MCF 10A (cell line): ENCODE measurements around the gene GPR22. TPM values are rescaled to one million over a fixed set of nuclear protein-coding genes. Genes with fewer than 3 reads are reported as not detected.

Experiments used
- BruUV-seq: library from RNA; stranded (reverse); fragments of 400-500 nt; replicated peaks from 2 replicates; lab custom pipeline; 2021; lab: Mats Ljungman, UMichigan
- CTCF ChIA-PET: fragments of 300-600 bp; sonication (Branson Sonifier 250); formaldehyde crosslinking; extraction: SDS; loops from one replicate; lab custom pipeline; 2021; ENCODE audit warnings: antibody characterized with exemption, inconsistent platforms; lab: Yijun Ruan, JAX
- POLR2A ChIA-PET: fragments of 300-600, 350-650 bp; sonication (Branson Sonifier 250); formaldehyde crosslinking; extraction: SDS; loops from one replicate; lab custom pipeline; 2020; ENCODE audit warnings: antibody characterized with exemption, inconsistent platforms; lab: Yijun Ruan, JAX
- DNase-seq: peaks from one replicate; pipeline ENCODE4 v3.0.0-alpha.2; 2018; ENCODE audit not compliant: unreplicated experiment
- H3K27ac Mint-ChIP-seq: one replicate; pipeline ENCODE4 v1.8.0; 2022; ENCODE audit warnings: mild to moderate bottlenecking, low read depth, mixed read lengths; ENCODE audit not compliant: unreplicated experiment
- H3K27me3 Mint-ChIP-seq: one replicate; pipeline ENCODE4 v1.8.0; 2022; ENCODE audit warnings: mixed read lengths; ENCODE audit not compliant: insufficient read depth, unreplicated experiment
- H3K36me3 Mint-ChIP-seq: one replicate; pipeline ENCODE4 v1.8.0; 2022; ENCODE audit warnings: mild to moderate bottlenecking, moderate library complexity, mixed read lengths; ENCODE audit not compliant: insufficient read depth, unreplicated experiment
- H3K4me1 Mint-ChIP-seq: one replicate; pipeline ENCODE4 v1.8.0; 2022; ENCODE audit warnings: mixed read lengths; ENCODE audit not compliant: insufficient read depth, unreplicated experiment
- H3K4me3 Mint-ChIP-seq: one replicate; pipeline ENCODE4 v1.8.0; 2022; ENCODE audit warnings: mild to moderate bottlenecking, moderate library complexity, mixed read lengths; ENCODE audit not compliant: unreplicated experiment
- H3K9me3 Mint-ChIP-seq: one replicate; pipeline ENCODE4 v1.8.0; 2022; ENCODE audit warnings: mixed read lengths; ENCODE audit not compliant: unreplicated experiment
- intact Hi-C: fragments of 100-400 bp; cut with micrococcal nuclease; formaldehyde crosslinking; loops from 2 replicates; pipeline ENCODE4 v1.14.1; 2022
- total RNA-seq: library from RNA; stranded (reverse); gene quantifications from 2 replicates; pipeline ENCODE4 v1.2.3, GENCODE V29; 2022
- TF ChIP-seq, protein P1 (sequence below): fragments of 200-600 bp; IDR thresholded peaks from one replicate; pipeline ENCODE4 v1.8.0; 2022; ENCODE audit warnings: antibody characterized with exemption, mild to moderate bottlenecking; ENCODE audit not compliant: unreplicated experiment

GPR22 gene
- total RNA-seq, 1 experiment from 2014 or later, result not detected

DNA sequence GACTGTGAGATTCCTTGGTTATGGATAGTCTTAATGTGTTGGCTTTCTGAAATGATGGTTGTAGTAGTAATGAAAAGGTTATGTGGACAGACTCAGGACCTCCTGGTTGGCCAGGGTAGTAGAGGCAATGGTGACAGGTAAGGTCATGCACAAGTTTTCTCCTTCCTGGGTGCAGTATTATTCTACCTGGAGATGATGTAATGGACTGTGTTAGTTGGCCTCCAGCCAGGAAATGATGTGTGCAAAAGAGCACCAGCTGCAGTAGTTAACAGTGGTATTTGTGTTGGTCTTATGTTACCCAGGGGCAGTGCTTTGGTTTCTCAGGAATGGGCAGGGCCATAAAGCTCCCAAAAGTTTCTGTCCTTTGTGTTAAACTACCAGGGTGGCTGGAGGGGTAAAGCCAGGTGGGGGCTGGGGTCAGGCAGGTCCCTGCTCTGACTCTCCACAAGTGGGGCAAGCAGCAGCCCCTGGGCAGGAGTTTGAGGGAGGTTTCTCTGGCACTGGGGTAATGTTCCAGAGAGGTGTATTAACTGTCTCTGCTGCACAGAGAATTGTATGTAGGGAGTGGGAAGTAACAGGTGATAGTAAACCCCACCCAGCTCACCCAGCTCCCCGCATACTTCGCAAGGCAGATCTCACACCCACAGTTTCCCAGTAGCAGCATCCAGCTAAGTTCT is 36.3 kb downstream of the GPR22 start:
- peaks cover 11% of the 10 kb centered on the region for H3K4me1 Mint-ChIP-seq
- TF ChIP-seq, protein P1, sequence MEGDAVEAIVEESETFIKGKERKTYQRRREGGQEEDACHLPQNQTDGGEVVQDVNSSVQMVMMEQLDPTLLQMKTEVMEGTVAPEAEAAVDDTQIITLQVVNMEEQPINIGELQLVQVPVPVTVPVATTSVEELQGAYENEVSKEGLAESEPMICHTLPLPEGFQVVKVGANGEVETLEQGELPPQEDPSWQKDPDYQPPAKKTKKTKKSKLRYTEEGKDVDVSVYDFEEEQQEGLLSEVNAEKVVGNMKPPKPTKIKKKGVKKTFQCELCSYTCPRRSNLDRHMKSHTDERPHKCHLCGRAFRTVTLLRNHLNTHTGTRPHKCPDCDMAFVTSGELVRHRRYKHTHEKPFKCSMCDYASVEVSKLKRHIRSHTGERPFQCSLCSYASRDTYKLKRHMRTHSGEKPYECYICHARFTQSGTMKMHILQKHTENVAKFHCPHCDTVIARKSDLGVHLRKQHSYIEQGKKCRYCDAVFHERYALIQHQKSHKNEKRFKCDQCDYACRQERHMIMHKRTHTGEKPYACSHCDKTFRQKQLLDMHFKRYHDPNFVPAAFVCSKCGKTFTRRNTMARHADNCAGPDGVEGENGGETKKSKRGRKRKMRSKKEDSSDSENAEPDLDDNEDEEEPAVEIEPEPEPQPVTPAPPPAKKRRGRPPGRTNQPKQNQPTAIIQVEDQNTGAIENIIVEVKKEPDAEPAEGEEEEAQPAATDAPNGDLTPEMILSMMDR, result no peak
- H3K36me3 Mint-ChIP-seq, result peaks cover 4% of the 10 kb centered on the region
- CTCF ChIA-PET, result interaction anchor here (0.7 kb wide), 1 partner anchor 59 kb away, joined by 3 read pairs; no protein-coding TSS in a partner anchor
- H3K9me3 Mint-ChIP-seq, result peaks cover 12% of the 10 kb centered on the region
- H3K4me3 Mint-ChIP-seq, result no peak overlapping the region
- H3K27me3 Mint-ChIP-seq, result no peaks in the 10 kb centered on the region
- intact Hi-C loops, result no loop called here
- no peak overlapping the region for H3K27ac Mint-ChIP-seq
- POLR2A ChIA-PET, result interaction anchor here (0.6 to 1.2 kb wide), 3 partner anchors 54 to 299 kb away, joined by 3 read pairs; partner anchors contain the start of genes COG5 and DUS4L
- DNase-seq, result peak; percentile 88
- no TSS peak for BruUV-seq

DNA sequence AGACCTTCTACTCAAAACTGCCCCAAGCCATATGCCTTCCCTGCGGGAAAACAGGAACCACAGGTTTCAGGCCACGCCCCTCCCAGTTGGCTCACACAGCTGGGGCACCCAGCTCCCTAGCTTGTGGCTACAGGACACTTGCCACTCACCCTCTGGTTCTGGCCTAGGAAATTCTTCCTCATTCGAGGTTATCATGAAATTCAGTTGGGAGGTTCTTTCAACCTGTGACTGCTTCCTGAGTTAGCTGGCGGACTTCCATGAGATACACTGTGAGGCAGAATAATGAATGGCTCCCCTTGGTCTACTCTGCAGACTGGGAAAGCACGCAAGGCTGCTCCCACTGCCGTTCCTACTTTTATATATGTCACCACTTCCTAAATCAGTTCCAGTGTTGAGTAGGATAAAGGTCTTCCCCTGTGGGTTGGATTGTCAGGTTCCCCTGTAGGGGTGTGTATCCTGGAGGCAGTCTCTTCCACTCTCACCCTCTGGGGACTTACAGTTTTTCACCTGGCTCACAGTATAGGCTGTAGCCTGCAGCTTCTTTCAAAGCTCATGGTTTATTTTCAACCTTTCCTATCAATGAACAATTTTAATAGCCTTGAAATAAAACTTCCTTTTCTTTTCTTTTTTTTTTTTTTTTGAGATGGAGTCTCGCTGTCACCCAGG is 37.0 kb downstream of the GPR22 start:
- Mint-ChIP-seq H3K9me3 (peaks cover 12% of the 10 kb centered on the region), H3K4me3 (no peak overlapping the region), H3K36me3 (peaks cover 6% of the 10 kb centered on the region), H3K4me1 (peaks cover 11% of the 10 kb centered on the region), H3K27me3 (no peaks in the 10 kb centered on the region), H3K27ac (no peak overlapping the region)
- TF ChIP-seq, protein P1, result no peak
- ChIA-PET CTCF (interaction anchor here (0.6 to 0.7 kb wide), 3 partner anchors 59 to 361 kb away, joined by 3 read pairs; no protein-coding TSS in a partner anchor), POLR2A (interaction anchor here (0.6 to 1.2 kb wide), 3 partner anchors 53 to 300 kb away, joined by 3 read pairs; partner anchors contain the start of genes COG5 and DUS4L)
- intact Hi-C loops, result no loop called here
- BruUV-seq, result no TSS peak
- peak; percentile 60 for DNase-seq

Other genes with a start within 250 kb of the GPR22 start
- 40.3 and 40.9 TPM in 2 replicates for gene COG5, start 93.9 kb downstream of the GPR22 start, total RNA-seq
- 14.5 and 16.3 TPM in 2 replicates for gene DUS4L, start 93.9 kb downstream of the GPR22 start, total RNA-seq
- gene BCAP29, start 110.2 kb downstream of the GPR22 start, total RNA-seq, result 61.5 and 73.4 TPM in 2 replicates
- 0.21 and 0.52 TPM in 2 replicates for gene SLC26A4, start 190.8 kb downstream of the GPR22 start, total RNA-seq